Ammon's horn (tissue), 1 donor: Measurements from ENCODE around the gene CASP10.
A peak's percentile ranks its signal among the peaks of the same experiment; 100 is the strongest.

Experiments used
- DNase-seq: peaks from one replicate; pipeline ENCODE4 v3.0.0-alpha.2; 2016; ENCODE audit warnings: low spot score

CASP10 gene

GRCh38 chr2:201196803-201197202, 13.9 kb downstream of the CASP10 start:
- no peak for DNase-seq

GRCh38 chr2:201197781-201198180, 14.8 kb downstream of the CASP10 start:
- DNase-seq: no peak

GRCh38 chr2:201199847-201200246, 16.9 kb downstream of the CASP10 start:
- no peak for DNase-seq

GRCh38 chr2:201200345-201200744, 17.4 kb downstream of the CASP10 start:
- no peak for DNase-seq

GRCh38 chr2:201201371-201201770, 18.4 kb downstream of the CASP10 start:
- no peak for DNase-seq

GRCh38 chr2:201203916-201204654, 21.1 kb downstream of the CASP10 start:
- no peak for DNase-seq

- DNase-seq: no peak
Observed at GRCh38 chr2:201204655-201205514, 21.9 kb downstream of the CASP10 start.

- no peak for DNase-seq
Observed at GRCh38 chr2:201205515-201205849, 22.5 kb downstream of the CASP10 start.

- DNase-seq: peak; percentile 67
Observed at GRCh38 chr2:201208563-201209252, 25.8 kb downstream of the CASP10 start.

- no peak for DNase-seq
Observed at GRCh38 chr2:201215963-201216362, 33.0 kb downstream of the CASP10 start.

GRCh38 chr2:201216918-201217317, 34.0 kb downstream of the CASP10 start:
- no peak for DNase-seq

- no peak for DNase-seq
Observed at GRCh38 chr2:201218780-201219179, 35.8 kb downstream of the CASP10 start.

- no peak for DNase-seq
Observed at GRCh38 chr2:201219328-201220096, 36.6 kb downstream of the CASP10 start.

GRCh38 chr2:201220102-201220570, 37.2 kb downstream of the CASP10 start:
- peak; percentile 17 for DNase-seq

- DNase-seq: no peak
Observed at GRCh38 chr2:201223089-201224073, 40.4 kb downstream of the CASP10 start.

- no peak for DNase-seq
Observed at GRCh38 chr2:201228271-201228911, 45.5 kb downstream of the CASP10 start.

GRCh38 chr2:201228912-201229290, 46.0 kb downstream of the CASP10 start:
- DNase-seq: no peak

GRCh38 chr2:201231781-201232466, 49.0 kb downstream of the CASP10 start:
- peak; percentile 86 for DNase-seq

- no peak for DNase-seq
Observed at GRCh38 chr2:201232467-201232815, 49.5 kb downstream of the CASP10 start.
